DMS 273 treated with DMSO at 0.1 percent for 48 hours (cell line): ENCODE measurements around the gene RABGAP1.

Source experiments
- DNase-seq: peaks from one replicate; lab custom pipeline; 2025; lab: John Stamatoyannopoulos, UW

Gene RABGAP1

DNA sequence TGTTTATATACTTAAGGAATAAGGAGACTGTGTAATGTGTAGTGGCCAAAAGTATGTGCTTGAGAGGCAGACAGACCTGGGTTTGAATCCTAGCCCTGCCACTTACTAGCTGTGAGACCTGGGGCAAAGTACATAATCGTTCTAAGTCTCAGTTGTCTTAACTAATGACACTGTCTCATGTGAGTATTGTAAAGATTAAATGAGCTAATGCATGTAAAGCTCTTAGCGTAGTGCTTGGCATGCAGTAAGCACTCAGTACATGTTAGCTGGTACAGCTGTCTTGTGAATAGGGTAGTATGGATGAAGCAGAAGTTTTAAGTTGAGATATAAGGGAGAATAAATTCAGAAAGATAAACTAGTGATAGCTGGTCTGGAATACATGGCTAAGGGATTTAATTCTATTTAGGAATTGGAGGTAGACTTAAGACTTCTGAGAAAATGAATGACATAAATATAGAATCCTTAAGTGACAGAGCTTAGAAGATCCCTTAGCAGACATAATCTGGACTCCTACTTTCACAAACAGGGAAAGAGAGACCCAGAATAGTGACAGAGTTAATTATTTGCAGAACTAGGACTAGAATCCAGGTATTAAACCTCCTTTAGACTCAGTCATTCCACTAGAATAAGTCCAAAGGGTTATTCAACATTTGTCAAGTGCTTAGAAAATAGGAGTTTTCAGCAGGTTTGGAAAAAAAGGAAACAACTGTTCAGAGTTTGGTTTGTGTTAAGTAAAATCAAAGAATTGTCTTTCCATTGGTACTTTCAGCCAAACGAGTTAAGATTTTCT lies 105.8 kb downstream of the RABGAP1 start:
- DNase-seq: no peak

DNA sequence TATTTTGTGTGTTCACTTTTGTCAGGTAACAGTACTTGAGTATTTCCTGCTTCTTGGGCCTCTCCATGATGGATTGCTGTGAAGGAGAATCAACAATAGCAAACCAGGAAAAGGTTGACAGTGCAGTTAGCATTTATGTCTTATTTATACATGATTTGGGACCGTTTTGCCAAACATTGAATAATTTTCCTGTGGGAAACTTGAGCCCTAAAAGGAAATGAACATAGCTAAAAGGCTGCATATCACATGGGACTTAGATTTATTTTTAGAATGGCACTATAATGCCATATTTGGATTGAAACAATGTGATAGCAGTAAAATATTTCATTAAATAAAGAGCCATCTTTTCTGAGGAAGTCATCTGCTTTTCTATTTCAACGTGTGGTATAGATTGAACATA lies 107.9 kb downstream of the RABGAP1 start:
- DNase-seq: no peak

DNA sequence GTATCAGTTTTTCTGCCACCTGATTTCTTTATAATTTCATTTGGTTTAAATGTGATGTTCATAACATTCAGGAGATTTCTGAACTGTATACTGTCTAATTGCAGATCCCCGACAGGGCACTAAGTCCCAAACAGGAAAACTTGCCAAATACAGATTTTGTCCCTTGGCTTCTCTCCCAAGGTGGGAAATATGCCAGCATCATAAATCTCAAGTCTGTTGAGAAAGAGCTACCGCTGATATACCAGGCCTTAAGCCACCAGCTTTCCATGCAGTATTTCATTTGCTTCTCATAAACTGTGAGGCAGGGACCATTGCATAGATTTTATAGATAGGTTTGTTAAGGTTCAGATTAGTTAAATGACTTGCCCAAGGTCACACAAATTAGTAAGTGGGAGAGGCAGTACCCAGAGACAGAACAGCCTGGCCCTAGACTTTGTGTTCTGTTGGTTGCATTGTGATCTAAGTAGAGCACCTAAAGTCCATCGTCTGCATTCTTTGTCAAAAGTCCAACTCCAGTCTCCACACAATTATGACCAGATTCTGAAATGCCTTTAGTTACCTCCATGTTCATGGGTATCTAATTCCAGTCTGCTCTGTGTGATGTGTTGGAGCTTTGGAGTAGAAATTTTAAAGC lies 108.9 kb downstream of the RABGAP1 start:
- peak; percentile 38 for DNase-seq

DNA sequence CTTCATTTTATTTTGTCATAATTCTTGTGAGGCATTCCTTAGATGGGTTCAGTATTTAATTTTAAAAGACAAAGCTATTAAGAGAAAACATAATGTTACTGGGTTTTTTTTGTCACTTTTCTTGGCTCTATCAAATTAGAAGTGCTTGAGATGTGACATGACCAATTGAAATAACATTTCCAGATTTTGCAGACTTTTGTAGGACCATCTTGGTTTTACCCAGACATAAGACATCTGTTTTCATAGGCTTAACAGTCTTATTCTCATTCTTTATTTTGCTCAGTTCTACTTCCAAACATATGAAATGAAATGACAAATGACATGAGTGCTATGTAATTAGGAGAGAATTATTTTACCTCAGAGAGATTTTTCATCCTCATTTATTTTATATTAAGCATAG lies 112.2 kb downstream of the RABGAP1 start:
- DNase-seq: no peak

DNA sequence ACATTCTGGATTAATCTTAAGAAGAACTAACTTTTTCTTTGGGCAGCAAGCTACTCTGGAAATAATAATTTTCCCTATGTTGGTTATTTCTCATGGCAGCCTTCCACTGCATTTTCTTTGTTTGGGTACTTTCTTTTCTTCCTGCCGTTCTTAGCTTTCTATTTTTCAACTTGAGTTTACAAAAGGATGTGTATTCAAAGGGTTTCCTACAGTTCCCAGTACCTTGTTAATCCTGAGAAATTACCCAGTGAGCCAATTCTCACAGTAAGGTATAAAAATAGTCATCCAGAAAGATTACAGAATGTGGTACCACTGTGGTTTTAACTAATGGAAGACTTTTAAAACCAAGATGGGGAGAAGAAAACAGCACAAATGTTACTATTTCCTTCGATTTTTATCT lies 112.9 kb downstream of the RABGAP1 start:
- no peak for DNase-seq

DNA sequence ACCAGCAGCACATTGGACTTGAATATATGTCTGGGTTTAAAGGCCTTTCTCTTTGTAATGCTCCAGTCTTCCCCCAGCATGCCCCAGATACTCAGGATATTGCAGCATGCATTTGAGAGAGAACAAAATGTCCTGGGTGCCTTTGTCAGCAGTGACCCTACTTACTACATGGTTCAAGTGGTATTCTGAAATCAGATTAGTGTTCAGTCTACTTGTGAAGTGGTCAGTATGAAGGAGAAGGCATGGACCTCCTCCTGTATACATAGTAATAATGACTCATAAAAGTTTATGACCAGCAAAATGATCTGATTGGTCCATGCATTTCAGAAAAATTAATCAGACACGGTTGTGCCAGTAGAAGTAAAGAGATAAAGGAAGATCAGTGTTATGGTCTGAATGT lies 118.0 kb downstream of the RABGAP1 start:
- no peak for DNase-seq

DNA sequence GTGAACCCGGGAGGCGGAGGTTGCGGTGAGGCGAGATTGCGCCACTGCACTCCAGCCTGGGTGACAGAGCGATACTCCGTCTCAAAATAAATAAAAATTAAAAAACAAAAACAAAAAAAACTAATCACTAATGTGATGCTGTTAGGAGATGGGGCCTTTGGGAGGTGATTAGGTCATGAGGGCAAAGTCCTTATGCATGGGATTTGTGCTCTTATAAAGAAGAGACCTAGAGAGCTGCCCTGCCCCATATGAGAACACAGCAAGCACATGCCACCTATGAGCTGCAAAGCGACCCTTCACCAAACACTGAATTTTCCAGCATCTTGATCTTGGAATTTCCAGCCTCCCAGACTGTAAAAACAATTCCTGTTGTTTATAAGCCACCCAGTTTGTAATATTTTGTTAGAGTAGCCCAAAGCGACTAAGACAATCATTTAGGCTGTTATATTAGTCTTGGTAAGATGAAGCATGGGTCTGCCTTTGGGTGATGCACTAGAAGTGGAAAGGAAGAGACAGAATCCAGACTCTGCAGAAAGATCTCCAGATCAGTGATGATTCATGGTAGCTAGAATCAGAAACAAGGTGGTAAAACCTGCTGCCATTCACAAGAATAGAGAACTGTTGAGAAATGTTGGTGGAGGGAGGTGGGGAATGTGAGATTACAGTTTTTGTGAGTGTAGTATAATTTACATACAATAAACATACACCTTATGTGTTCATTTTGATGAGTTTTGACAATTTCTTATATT lies 118.8 kb downstream of the RABGAP1 start:
- DNase-seq: no peak

DNA sequence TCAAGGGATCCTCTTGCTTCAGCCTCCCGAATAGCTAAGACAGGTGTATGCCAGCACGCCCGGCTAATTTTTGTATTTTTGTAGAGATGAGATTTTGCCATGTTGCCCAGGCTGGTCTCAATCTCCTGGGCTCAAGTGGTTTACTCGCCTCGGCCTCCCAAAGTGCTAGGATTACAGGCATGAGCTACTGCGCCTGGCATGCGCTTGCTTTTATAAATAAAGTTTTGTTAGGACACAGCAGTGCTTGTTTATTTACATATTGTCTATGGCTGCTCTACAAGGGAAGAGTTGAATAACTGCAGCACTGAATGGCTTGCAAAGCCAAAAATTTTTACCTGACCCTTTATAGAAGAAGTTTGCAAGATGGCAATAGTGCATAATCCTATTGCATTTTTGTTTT lies 120.4 kb downstream of the RABGAP1 start:
- DNase-seq: no peak

DNA sequence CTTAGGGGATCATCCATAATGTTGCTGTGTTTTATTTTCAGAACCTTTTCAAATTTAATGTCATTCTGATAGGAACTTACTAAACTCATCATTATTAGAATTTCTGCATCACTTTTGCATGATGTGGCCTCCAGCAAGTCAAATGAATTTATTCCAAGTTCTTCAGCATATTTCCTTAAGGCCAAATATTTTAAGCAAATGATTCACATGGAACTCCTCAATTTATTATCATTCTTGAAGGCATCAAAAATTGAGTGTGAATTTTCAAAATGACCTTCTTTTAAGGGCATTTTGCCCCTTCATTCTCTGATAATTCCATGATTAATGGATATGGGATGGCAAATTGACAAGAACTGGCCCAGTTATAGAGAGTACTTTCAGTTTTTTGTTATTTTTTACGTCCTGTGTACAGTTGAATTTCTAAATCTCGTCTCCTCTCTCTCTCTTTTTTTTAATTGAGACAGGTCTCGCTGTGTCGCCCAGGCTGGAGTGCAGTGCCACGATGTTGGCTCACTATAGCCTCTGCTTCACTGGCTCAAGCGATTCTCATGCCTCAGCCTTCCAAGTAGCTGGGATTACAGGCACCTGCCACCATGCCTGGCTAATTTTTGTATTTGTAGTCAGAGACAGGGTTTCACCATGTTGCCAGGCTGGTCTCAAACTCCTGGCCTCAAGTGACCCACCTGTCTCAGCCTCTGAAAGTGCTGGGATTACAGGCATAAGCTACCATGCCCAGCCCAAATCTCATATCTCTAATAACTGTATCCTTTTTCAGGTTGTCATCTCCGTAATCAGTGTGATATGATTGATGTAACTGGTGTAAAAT lies 121.7 kb downstream of the RABGAP1 start:
- DNase-seq: no peak

DNA sequence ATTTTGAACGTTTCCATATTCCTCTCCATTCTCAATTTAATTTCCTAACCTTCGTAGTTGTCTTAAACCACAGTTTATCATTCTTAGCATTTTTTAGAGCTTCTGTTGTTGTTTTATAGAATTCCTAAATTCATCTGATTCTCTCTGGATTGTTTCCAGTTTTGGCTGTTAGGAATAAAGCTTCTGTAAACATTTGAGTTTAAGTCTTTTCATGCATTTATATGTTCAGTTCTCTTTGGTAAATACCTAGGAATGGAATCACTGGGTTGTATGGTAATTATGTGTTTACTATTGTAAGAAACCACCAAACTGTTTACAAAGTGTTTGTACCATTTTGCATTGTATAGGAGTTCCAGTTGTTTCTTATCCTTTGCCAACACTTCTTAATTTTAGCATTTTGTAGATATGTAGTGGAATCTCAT lies 122.4 kb downstream of the RABGAP1 start:
- DNase-seq: no peak

DNA sequence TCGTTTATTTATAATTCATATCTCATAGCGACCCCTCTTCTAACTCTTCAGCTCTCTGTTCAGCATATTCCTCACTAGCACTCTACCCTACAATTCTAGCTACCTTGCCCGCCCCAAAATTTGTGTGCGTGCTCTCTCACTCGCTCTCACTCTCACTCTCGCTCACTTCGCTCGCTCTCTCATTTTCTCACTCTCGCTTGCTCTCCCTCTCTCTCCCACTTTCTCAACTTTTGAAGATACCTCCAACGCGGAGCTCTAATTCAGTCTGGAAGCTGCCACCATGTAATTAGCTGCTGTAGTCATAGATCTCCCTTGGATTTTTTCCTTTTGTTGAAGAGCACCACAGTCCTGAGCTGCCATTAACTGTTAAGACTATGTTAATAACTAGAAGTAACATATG lies 123.1 kb downstream of the RABGAP1 start:
- no peak for DNase-seq

DNA sequence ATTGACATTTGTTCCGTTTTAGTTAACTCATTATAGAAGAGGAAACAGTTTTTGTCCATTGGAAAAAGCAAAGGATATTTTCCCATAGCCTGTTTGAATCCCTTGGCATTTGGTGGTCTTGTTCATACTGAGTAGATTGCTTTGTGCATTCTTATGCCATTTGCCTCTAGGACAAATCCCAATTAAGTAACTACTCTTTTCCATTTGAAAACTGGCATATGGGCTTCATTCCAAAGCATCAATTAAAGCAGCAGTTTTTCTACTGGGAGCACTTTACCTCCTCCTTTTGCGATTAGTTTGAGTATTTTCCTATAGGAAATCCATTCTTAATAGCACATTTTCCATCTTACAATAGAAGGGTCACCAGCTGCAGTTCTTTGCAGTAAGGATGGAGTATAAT lies 123.9 kb downstream of the RABGAP1 start:
- no peak for DNase-seq

DNA sequence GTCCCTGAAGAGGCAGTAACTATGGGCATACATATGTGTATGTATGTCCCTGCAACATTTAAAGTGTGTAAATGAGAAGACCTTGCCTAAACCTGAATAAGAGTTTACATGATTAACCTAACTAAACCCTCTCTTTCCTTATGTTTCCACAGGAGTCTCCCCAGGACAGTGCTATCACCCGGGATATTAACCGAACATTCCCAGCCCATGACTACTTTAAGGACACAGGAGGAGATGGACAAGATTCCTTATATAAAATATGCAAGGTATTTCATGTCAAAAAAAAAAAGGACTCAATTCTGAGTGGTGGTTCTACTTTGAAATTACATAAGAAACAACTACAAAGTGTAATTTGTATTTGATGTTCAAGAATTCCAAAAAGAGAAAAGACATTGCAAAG lies 124.4 kb downstream of the RABGAP1 start:
- no peak for DNase-seq

DNA sequence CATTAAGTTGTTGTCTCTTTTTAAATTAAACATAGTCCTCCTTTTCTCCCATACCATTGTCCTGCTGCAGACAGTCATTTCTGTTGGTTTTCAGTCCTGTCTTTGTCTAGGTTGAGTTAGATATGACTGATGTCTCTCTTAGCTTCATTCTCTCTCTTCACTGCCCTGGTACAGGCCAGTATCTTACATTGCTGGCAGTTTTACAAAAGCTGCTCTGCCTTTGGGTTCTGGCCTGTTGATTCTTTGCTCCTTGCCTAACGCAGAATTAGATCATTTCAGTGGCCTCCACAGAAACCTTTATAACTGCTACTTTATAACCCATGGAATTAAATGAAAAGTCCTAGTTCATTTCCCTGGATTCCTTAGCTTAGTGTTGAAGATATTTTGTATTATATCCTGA lies 126.3 kb downstream of the RABGAP1 start:
- DNase-seq: no peak

DNA sequence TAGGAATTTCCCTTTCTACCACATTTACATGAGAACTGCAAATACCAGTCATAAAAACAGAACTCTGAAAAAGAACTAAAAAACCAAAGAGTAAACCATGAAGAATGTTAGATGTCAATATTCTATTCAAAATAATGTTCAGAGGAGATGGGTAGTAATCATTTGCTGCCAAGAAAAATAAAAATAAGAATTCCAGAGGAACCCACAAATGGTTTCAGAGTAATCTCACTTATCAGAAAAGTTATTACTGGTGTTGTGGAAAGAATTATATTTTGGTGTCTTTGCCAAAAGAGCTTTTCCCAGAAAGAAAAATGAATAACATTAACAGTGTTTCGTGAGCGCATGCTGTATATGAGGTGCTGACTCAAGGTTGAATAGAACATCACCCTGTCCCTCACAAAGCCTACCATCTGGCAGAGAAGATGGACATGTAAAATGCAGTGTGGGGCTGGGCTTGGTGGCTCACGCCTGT lies 128.2 kb downstream of the RABGAP1 start:
- no peak for DNase-seq

DNA sequence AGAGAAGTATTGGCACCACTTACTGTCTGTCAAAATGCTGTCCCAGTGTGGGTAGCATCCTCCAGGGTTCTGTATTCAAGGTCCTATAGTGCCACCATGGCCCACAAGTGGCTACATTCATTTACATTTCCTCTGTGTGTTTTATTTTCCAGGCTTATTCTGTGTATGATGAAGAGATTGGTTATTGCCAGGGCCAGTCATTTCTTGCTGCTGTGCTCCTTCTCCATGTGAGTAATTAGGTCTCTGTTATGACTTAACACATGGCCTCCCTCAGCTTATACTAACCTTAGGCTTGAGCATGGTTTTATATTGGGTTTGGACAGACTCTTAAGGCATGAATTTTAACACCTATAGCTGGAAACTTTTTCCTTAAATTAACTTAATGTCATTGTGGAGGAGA lies 129.4 kb downstream of the RABGAP1 start:
- no peak for DNase-seq

DNA sequence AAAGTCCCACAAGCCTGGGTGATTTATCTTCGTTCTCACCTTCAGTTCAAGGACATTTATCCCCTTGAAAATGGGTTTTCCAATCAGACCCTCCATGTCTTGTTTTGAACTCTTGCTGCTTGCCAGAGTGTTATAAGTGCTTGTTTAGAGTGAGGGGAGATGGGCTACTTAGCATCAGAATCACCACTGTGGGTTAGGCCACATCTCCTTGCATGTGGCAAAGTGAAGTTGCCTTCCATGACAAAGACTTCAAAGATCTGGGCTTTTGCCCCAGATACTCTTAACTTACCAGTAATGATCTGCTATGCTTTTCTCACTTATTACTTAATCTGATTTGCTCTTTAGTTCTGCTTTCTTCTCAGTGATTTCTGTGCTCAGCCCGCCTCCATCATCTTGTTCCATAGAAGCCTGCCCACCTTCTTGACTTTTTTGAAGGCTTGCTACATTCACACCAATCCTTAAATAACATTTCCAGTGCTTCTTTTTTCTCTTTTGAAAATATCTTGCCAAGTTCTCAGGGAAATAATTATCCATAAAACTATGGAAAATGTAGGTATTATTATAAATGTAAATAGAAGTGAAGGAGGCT lies 131.7 kb downstream of the RABGAP1 start:
- no peak for DNase-seq

DNA sequence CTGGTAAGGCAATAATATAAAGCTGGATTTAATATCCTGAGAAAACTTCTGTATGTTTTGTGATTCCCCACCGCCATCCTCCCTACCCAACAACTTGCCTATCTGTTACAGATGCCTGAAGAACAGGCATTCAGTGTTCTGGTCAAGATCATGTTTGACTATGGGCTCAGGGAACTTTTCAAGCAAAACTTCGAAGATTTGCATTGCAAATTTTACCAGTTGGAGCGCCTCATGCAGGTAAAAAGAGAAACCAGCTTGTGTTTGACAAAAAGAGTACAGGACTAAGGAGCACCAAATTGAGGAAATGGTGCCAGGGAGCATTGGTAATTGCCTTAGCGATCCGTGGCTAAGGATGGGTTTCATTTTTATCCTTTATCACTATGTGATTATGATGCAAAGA lies 132.6 kb downstream of the RABGAP1 start:
- DNase-seq: no peak

DNA sequence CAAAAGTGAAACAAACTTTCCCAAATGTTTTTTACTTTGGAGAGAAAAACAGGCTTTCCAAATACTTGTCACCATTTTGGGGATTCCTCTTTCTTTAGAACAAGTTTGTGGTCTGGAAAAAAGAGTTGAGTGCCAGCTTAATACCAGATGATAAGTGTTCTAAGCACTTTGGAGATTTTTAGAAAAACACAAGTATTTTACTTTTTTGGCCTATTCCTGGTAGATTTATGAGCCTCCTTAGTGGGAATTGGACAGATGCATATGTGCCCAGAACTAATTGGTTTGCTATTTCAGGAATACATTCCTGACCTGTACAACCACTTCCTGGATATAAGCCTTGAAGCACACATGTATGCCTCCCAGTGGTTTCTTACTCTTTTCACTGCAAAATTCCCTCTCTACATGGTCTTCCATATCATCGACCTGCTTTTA lies 133.2 kb downstream of the RABGAP1 start:
- no peak for DNase-seq

DNA sequence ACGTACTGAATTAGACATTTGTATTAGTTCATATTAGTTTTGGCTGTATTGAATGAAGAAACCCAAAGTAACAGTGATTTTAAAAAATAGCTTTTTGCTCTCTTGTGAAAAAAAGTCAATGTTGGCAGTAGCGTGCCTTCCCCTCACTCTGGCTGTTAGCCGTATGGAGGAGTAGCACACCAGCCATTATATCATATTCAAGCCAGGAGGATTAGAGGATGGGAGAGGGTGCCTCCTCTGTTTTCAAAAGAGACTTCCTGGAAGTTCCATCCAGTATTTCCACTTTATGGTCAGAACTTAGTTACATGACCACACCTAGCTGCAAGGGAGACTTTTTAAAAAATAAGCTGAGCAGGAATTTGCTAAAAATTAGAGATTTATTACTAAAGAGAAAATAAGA lies 133.8 kb downstream of the RABGAP1 start:
- no peak for DNase-seq

DNA sequence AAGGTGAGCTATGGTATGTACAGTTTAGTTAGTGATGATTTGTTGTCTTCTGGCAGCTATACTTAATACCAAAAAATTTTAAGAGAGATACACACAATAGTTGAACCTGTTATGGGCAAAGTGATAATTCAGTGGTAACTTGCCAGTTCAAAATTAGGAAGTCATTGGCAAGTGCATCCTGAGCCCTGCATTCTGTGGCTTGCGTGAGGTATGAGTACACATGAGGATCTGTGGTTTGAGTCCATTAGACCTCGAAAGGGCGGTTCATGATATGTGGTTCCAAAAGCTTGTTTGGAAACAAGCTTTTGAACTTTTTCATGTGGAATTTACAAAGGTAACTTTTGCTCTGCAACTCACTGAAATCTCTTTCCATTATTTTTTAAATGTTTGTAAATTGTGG lies 139.6 kb downstream of the RABGAP1 start:
- DNase-seq: no peak

DNA sequence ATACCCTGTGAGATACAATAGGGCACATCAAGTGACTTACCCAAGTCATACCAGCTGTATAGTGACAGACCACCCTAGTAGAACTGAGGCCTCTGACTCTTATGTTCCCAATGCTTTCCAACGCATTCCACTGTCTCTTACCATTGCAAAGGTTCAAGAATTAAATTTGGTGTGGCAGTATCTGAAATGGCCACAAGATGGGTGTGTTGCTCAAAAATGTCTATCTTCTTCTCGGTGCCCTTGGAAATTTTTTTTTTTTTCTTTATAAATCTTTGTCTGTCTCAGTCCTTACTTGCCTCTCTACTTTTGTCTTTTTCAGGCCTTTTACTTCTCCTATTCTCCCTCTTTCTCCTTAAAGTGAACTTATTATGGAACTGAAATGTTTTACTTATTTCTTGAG lies 141.0 kb downstream of the RABGAP1 start:
- peak; percentile 7 for DNase-seq
